NCI-H748 (cell line): ENCODE measurements around the gene ANTXRL.
"Not testable (repeated sequence)": the region's sequence is repeated elsewhere in the genome, so short reads cannot be mapped to it uniquely, and the experiment has no call there.

Source experiments
- DNase-seq: peaks from one replicate; lab custom pipeline; 2025; ENCODE audit not compliant: unreplicated experiment; lab: John Stamatoyannopoulos, UW

ANTXRL gene

DNA sequence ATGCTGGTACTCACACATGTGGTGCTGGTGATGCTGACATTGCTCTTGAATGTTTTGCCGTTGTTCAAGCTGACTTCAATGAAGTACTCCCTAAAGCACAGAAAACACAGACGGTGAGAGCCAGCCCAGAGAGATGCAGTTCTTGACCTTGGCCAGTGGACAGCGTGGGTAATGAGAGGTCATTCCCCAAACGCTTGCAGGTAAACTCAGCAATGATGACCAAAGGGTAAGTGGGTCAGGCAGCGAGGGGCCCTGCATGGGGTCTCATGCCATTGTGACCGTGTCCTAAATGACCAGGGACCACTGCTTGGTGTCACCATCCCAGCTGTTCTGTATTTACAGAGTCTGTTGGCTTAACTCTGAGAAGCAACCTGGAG, 32.8 kb upstream of the ANTXRL start:
- DNase-seq = no peak

- DNase-seq = no peak
Observed at GRCh38 chr10:46254467-46254866, 32.3 kb upstream of the ANTXRL start.

DNA sequence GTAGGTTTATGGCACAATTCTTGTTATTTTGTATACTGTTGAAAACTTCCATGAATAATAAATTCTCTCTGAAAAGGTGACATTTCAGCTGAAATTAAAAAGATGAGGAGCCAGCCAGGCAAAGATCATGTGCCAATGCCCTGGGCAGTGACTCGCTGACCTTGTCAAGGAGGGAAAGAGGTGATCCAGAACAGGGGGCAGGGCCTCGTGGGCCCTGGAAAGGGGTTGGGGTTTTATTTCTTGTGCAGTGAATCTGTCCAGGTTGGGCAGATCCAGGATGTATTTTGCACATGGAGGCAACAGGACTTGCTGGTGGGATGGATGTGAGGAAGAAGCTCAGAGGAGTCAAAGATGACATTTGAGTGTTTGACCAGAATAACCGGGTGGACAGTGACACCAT, 31.6 kb upstream of the ANTXRL start:
- DNase-seq = not testable (repeated sequence)

GRCh38 chr10:46255801-46256747, 30.7 kb upstream of the ANTXRL start:
- peak; percentile 29 for DNase-seq

DNA sequence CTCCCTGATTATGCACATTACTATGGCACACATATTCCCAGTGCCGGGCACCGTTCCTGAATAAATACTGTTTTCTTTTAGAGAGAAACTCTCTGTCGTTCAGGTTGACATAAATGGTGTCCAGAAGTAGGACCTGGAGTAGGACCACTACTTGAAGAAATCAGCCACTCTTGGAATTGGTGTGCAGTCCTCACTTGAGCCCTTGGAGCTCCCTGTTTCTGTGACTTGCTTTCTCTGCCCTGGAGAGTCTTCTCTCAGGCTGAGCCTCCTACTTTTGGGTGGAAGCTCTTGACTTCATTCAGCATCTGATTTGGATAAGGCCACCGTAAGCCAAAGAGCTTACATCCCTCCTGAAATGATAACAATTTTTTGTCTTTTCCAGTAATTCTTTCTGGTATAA, 29.7 kb upstream of the ANTXRL start:
- no peak for DNase-seq

GRCh38 chr10:46262906-46263560, 23.8 kb upstream of the ANTXRL start:
- not testable (repeated sequence) for DNase-seq

GRCh38 chr10:46263831-46264268, 22.9 kb upstream of the ANTXRL start:
- DNase-seq = no peak

- no peak for DNase-seq
Observed at GRCh38 chr10:46264336-46264735, 22.5 kb upstream of the ANTXRL start.

- no peak for DNase-seq
Observed at GRCh38 chr10:46264737-46265368, 21.9 kb upstream of the ANTXRL start.

GRCh38 chr10:46265566-46266305, 21.1 kb upstream of the ANTXRL start:
- DNase-seq = not testable (repeated sequence)

GRCh38 chr10:46266306-46266985, 20.4 kb upstream of the ANTXRL start:
- no peak for DNase-seq

DNA sequence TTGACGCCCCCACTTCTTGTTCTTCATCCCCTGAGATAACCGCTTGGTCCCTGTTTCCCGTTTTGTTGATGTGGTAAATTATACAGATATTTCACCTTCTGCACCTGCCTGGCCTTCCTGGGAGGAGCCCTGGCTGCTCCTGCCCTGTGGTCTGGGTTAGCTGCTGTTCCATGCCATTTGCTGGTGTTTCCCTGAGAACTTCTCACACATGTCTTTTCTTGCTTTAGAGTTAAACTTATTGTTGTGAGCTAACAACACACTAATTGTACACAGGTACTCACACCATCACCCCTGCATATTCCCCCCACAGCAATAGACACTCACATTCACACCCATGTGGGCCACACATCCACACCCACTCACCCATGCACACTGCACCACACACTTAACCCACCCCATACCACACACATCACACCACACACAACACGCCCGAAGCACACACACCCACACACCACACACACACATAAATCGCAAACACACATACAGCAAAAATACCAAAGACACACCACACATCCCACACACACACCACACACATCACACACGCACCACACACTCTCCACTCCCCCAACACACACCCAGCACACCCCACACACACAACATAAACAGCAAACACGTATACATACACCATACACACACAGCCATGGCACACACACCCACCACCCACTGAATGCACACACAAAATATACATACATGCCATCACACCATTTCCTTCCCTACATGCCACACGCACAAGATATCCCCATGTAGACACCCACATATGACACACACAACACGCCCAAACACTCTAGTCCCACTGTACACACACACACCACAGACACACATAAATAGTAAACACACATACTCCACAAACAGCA, 19.4 kb upstream of the ANTXRL start:
- no peak for DNase-seq

GRCh38 chr10:46268076-46268881, 18.5 kb upstream of the ANTXRL start:
- DNase-seq = no peak

GRCh38 chr10:46269554-46270053, 17.2 kb upstream of the ANTXRL start:
- DNase-seq = not testable (repeated sequence)

DNA sequence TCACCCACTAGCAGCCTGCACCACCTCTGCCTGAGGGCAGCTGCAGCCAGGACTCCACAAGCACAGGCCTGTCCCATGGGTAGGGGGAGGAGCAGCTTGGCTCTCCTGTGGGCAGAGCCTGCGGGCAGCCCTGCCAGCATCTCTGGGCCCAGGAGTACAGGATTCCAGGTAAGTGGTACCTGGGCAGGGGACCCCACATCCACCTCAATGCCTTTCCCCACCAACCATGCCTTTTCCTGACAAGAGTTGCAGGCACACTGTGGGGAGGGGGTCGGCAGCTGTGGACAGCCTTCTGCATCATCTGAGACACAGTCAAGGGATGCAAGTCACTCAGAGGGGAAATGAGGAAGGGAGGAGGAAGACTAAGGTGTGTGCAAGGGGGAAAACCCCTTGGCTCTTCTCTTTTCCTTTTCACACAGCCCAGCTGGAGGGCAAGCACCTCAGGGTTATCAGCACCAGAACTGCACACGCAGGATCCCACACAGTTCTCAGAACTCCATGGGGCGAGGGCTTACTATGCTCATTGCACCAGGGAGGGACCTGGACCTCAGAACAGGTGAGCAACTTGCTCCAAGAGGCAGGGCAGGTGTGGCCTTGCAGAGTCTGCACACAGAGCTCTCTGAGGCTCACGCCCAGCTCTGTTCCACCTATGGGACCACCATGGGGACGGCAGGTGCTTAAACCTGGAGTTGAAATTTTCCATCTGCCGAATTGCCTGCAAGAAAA, 16.5 kb upstream of the ANTXRL start:
- no peak for DNase-seq

GRCh38 chr10:46270963-46271530, 15.8 kb upstream of the ANTXRL start:
- not testable (repeated sequence) for DNase-seq

DNA sequence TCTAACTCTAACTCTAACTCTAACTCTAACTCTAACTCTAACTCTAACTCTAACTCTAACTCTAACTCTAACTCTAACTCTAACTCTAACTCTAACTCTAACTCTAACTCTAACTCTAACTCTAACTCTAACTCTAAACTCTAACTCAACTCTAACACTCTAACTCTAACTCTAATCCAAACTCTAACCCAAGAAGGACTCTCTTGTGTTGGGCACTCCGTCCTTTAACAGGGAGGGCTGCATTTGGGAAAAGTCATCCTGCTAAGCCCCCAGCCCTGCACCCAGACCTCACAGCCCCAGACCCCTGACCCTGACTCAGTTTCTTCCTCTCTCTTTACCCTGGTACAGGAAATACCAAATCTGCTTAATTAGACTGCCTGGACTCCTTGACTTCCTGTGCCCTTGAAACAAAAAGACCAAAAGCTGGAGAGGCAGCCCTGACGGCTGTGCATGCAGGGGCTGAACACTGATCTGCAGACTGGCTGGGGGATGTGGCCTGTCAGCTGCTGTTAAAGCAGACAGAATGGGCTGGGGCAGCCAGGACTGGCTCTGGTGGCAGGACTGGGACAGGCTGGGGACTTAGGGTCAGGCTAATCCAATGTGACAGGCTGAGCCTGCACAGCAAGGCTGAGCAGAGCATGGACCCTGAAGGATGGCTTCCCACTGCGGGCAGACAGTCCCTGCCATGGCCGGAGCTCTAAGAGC, 14.8 kb upstream of the ANTXRL start:
- not testable (repeated sequence) for DNase-seq
